ENCODE data around the gene PHLPP1. TPM values are rescaled to one million over a fixed set of nuclear protein-coding genes. Genes with fewer than 3 reads are reported as not detected.
"Not testable (repeated sequence)": the region's sequence is repeated elsewhere in the genome, so short reads cannot be mapped to it uniquely, and the experiment has no call there.

The PHLPP1 gene
- total RNA-seq, 1 donor from 2014 or later, result 14.5 TPM

- DNase-seq (ENCODE audit: extremely low read depth, low read depth, low spot score), result not testable (repeated sequence)
These were observed 25.3 kb downstream of the PHLPP1 start for GRCh38 chr18:62740650-62741049.

- no peak for DNase-seq (ENCODE audit: extremely low read depth, low read depth, low spot score)
These were observed 25.8 kb downstream of the PHLPP1 start for GRCh38 chr18:62741118-62741566.

GRCh38 chr18:62741584-62741983 is 26.2 kb downstream of the PHLPP1 start:
- no peak for DNase-seq (ENCODE audit: extremely low read depth, low read depth, low spot score)

- no peak for DNase-seq (ENCODE audit: extremely low read depth, low read depth, low spot score)
These were observed 29.0 kb downstream of the PHLPP1 start for GRCh38 chr18:62744076-62744968.

GRCh38 chr18:62745089-62745751 is 29.9 kb downstream of the PHLPP1 start:
- no peak for DNase-seq (ENCODE audit: extremely low read depth, low read depth, low spot score)

GRCh38 chr18:62749389-62749788 is 34.0 kb downstream of the PHLPP1 start:
- DNase-seq (ENCODE audit: extremely low read depth, low read depth, low spot score), result no peak

GRCh38 chr18:62751341-62751821 is 36.0 kb downstream of the PHLPP1 start:
- no peak for DNase-seq (ENCODE audit: extremely low read depth, low read depth, low spot score)

GRCh38 chr18:62751977-62752376 is 36.6 kb downstream of the PHLPP1 start:
- no peak for DNase-seq (ENCODE audit: extremely low read depth, low read depth, low spot score)

GRCh38 chr18:62754026-62754425 is 38.7 kb downstream of the PHLPP1 start:
- DNase-seq (ENCODE audit: extremely low read depth, low read depth, low spot score), result no peak

GRCh38 chr18:62755454-62755853 is 40.1 kb downstream of the PHLPP1 start:
- no peak for DNase-seq (ENCODE audit: extremely low read depth, low read depth, low spot score)

GRCh38 chr18:62755946-62756345 is 40.6 kb downstream of the PHLPP1 start:
- no peak for DNase-seq (ENCODE audit: extremely low read depth, low read depth, low spot score)

GRCh38 chr18:62757399-62758010 is 42.2 kb downstream of the PHLPP1 start:
- DNase-seq (ENCODE audit: extremely low read depth, low read depth, low spot score), result no peak

- no peak for DNase-seq (ENCODE audit: extremely low read depth, low read depth, low spot score)
These were observed 43.2 kb downstream of the PHLPP1 start for GRCh38 chr18:62758591-62758990.

GRCh38 chr18:62759704-62760402 is 44.5 kb downstream of the PHLPP1 start:
- no peak for DNase-seq (ENCODE audit: extremely low read depth, low read depth, low spot score)

GRCh38 chr18:62760403-62760734 is 45.0 kb downstream of the PHLPP1 start:
- DNase-seq (ENCODE audit: extremely low read depth, low read depth, low spot score), result no peak

- DNase-seq (ENCODE audit: extremely low read depth, low read depth, low spot score), result no peak
These were observed 47.8 kb downstream of the PHLPP1 start for GRCh38 chr18:62763101-62763521.

- no peak for DNase-seq (ENCODE audit: extremely low read depth, low read depth, low spot score)
These were observed 50.9 kb downstream of the PHLPP1 start for GRCh38 chr18:62766266-62766665.

- no peak for DNase-seq (ENCODE audit: extremely low read depth, low read depth, low spot score)
These were observed 52.0 kb downstream of the PHLPP1 start for GRCh38 chr18:62767321-62767720.

- DNase-seq (ENCODE audit: extremely low read depth, low read depth, low spot score), result no peak
These were observed 52.7 kb downstream of the PHLPP1 start for GRCh38 chr18:62767836-62768557.

- DNase-seq (ENCODE audit: extremely low read depth, low read depth, low spot score), result no peak
These were observed 53.2 kb downstream of the PHLPP1 start for GRCh38 chr18:62768558-62768943.
